Embryonic facial prominence (tissue), 1 donor: Measurements from ENCODE around the gene TNFRSF4.

Experiments used
- DNase-seq: peaks from one replicate; pipeline ENCODE4 v3.0.0-alpha.2; 2016; ENCODE audit errors: extremely low spot score

TNFRSF4 gene

DNA sequence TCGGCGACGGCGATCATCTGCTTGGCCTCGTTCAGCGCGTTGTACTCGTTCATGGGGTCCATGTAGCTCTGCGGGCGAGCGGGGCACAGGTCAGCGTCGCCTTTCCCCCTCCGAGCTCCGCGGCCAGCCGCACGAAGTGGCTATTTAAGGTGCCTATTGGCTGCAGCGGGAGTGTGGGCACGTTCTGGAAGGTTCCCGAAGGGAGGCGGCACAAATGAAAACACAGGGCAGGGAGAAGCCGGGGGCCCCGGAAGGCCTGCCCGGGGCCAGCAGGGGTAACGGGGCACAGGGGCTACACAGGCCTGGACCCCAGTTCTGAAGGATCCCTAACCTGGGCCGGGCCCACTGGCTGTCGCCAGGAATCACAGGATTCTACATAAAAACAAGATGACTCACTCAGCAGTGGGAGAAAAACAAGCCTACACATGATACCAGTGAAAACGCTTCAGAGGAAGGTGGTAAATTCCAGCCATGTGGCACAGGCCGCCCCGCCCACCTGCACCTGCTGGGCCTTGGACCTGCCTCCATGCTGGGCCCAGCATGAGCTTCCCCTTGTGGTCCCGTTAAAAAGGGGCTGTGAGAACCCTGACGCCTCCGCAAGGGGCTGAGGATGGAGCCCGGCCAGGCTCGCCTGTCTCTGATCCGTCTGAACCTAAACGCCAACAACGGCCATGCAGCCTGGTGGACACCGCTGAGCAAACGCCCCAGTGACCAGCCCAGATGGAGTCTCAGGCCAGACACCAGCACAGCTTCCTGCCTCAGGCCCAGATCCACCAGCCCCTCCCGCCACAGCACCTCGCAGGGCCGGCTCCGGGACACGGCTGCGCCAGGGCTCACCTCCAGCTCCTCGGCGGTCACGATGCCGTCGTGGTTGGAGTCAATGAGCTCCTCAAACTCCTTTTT, 3.9 kb upstream of the TNFRSF4 start:
- no peak for DNase-seq

DNA sequence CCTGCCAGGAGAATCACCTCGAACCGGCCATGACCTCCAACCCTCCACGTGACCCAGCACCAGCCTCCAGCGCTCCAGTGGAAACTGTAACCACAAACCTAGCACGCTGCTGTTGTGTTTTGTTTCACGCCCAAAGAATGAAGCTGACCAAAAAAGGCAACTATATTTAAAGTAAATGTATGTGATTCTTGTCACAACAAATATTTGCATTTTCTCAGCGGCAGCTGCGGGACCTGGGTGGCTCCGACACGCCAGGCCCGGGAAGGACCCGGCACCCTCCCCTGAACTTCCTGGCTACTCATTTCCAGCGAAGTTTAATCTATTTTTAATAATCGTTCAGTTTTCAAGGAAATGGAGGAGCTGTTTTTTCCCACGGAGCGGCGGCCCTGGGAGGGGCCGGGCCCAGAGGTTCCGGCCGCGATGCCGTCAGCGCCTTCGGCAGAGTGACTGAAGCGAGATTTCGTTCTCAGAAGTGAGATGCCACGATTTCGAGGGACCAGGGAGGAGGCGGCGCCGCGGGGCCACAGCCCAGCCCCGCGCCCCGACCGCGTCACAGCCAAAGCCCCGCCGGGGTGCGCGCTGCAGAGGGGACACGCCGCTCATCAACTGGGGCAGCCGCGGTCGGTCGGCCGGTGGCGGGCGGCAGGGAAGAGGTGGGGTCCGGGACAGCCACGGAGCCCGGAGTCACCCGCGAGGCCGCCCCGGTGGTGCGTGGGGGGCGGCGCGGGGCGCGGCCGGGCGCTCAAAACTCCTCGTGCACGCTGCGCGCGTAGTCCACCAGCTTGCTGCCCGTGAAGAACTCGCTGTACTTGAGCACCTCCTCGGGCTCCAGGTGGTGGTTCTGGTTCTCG, 3.0 kb upstream of the TNFRSF4 start:
- no peak for DNase-seq

GRCh38 chr1:1215881-1216605, 2.1 kb upstream of the TNFRSF4 start:
- DNase-seq = no peak

GRCh38 chr1:1215080-1215676, 1.2 kb upstream of the TNFRSF4 start:
- no peak for DNase-seq

DNA sequence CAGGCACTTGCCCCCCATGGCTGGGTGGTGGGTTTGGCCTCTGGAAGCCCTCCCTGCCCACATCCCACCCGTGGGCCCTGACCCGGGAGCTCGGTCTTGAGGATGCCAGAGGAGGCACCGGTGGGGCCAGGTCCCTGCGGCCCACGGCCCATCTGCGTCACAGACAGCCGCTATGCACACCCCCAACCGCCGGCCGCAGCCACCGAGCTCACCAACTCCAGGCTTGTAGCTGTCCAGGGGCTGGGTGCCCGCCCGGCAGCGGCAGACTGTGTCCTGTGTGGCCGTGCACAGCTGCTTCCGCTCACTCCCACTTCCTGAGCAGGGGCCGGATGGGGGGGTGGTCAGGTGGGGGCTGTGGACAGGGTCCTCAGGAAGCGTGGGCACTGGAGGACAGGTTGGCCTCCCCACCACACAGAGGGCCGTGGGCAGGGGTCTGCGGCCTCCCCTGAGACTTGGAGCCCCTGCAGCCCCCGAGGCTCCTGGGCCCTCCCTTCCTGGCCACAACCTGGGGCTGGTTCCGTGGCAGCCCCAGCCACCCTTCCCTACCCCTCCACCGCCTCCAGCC, 1.1 kb downstream of the TNFRSF4 start:
- no peak for DNase-seq

GRCh38 chr1:1211541-1212441, 2.2 kb downstream of the TNFRSF4 start:
- no peak for DNase-seq

- DNase-seq = no peak
Observed at GRCh38 chr1:1210726-1211540, 3.0 kb downstream of the TNFRSF4 start.

DNA sequence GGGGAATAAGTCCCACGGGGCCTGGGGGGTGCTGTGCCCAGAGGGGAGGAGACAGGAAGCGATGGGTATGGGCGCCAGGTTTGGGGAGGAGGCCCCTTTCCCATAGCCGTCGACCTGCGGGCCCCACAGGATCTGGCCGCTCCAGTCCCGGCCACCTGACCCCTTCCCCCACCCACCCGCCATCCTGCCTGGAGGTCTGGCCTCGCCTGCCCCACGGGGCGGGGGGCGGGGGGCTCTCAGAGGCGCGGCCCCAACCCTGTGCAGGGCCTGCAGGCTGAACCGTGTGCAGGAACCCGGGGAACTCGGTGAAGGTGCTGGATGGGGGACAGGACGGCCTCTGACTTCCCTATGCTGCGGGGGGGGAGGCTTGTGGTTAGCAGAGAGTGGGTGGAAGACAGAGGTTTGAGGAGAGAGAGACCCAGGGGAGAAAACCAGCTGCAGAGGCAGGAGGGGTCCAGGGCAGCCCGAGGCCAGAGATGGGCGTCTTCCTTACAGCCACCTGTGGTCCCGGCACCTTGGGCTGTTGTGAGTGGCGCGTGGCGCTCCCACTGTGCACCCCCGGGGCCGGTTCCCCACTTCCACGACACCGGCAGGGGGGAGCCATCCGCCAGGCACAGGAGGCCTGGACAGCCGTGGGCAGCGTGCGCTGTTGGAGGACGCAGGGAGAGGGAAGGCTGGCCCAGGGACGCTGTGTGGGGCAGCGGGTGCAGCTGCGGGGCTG, 5.1 kb downstream of the TNFRSF4 start:
- no peak for DNase-seq

GRCh38 chr1:1207571-1207892, 6.4 kb downstream of the TNFRSF4 start:
- DNase-seq = no peak

DNA sequence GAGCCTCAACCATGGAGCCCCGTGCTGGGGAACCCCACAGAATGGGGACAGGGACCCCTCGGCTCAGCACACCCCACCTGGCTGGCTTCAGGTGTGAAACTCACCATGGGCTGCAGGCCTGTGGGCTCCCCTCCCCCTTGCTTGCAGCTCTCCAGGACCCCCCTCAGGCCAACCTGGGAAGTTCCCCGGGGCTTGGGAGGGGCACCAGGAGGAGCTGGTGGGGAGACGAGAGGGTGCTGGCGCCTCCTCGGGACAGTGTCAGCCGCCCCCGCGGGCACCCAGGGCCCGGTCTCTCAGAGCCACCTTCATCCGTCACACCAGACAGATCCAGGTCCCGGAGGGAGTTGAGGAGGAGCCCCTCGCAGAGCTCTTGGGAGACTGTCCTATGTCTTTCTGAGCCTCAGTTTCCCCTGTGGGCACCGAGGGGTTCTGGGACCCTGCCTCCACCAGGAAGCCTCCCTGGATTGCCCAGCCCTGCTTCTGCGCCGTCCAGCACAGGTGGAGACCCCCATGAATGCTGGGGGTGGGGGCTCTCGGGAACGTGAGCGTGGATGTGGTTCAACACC, 6.9 kb downstream of the TNFRSF4 start:
- no peak for DNase-seq

DNA sequence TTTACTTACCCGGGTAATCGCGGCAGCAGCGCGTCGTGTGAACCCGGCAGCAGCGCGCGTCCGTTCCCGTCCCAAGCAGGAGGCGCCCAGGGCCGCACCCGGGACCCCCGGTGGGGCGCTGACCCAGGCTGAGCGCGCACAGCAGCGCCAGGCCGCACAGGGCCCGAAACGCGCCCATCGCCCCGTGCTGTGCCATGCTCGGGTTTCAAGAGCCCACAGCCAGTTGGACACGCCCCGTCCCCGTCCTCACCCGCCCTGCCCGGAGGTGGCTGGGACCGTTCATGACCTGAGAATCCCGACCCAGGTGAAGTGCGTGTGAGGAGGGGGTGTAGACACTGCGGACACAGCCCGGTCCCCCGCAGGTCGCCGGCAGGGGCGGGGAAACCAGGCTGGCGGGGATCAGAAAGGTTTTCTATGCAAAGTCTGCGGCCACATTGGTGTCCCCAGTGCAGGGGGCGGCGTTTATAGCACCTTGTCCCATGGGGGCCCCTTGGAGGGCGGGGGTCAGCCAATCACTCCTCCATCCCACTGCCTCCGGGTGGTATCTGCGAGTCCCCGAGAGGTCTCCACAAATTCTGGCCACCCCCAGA, 7.5 kb downstream of the TNFRSF4 start, which contains the start of gene TNFRSF18:
Gene TNFRSF18, minus strand, starts transcription at position 217 of the 590 bp plus-strand sequence. Its CDS starts 21 bp downstream, at position 196.
- no peak for DNase-seq

DNA sequence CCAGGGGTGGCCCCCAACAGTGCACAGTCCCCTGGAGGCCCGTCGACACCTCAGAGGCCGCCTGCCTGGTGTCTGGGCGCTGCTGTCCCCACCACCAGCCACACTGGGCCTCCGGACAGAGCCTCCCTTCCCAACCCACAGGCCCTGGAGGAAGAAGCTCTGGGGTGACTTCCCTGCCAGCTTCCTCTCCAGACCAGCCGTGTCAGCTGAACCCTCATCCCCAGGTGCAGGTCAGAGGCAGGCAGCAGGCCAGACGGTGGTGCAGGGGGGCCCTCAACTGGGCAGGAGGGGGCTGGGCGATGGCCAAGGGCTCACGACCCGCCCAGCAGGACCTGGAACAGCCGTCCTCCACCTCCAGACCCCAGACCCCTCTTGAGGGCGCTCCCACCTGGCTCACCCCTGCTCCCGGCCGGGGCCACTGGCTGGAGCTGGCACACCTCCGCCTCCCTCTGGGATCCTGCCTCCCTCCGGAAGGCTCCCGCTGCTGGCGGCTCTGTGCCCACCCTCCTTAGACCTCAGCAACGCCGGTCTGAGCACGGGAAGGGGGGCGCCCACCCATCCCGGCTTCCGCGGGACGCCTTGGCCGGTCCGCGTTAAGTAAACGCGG, 8.1 kb downstream of the TNFRSF4 start:
- DNase-seq = no peak

DNA sequence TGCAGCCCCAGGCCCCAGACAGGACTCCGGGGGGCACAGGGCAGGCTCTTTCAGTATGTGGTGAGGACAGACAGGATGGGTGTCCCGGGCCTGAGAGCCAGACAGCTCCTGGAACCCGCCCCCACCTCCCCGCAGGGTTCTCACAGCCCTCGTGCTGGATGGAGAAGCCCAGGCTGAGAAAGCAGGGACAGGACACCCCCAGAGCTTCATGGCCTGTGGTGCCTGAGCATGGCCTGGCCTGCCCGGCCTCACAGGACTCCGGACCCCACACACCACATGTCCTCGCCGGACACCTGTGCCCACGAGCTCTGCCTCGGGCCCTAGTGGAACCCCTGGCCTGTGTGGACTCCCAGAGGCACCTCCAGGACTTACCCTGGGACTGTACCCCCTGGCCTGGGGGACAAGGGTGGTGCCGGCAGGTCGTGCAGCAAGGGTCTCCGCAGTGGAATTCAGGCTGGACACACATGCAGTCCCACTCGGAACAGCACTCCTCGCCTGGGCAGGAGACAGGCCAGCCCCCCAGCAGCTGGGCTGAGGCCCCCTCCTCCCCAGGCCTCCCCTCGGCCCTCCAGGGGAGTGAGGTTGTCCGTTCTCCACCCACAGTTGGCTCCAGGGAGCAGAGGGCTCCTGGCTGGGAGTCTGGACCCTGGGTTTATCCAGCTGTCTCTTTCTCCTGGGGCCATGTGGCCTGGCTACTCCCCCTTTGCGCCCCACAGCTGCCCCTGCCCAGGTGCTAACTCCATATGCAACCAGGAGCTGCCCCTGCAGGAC, 8.8 kb downstream of the TNFRSF4 start:
- no peak for DNase-seq

GRCh38 chr1:1204425-1204920, 9.5 kb downstream of the TNFRSF4 start:
- DNase-seq = no peak

- no peak for DNase-seq
Observed at GRCh38 chr1:1203561-1204424, 10.2 kb downstream of the TNFRSF4 start.
